HepG2 (cell line): Measurements from ENCODE around the gene YAP1. TPM values are rescaled to one million over a fixed set of nuclear protein-coding genes. Genes with fewer than 3 reads are reported as not detected.

Experiments
- AHDC1 ChIP-seq: sonication (generic); formaldehyde crosslinking; IDR thresholded peaks from 2 replicates; pipeline ENCODE4 v1.5.1; 2020; ENCODE audit warnings: mild to moderate bottlenecking, missing genetic modification reagents, borderline replicate concordance
- EHMT2 ChIP-seq: fragments of 200-600 bp; sonication (generic); IDR thresholded peaks from 2 replicates; pipeline ENCODE4 v1.7.0; 2017; ENCODE audit warnings: antibody characterized with exemption, low read depth, low read length, borderline replicate concordance
- SOX6 ChIP-seq, 2 experiments: fragments of 450-650 bp in 1 of 2; sonication (generic) in 1 of 2; formaldehyde crosslinking in 1 of 2; IDR thresholded peaks; 2 replicates each; pipeline versions ENCODE4 v1.4.0 to v1.6.1; 2017 to 2020; ENCODE audit warnings: antibody characterized with exemption in 1 of 2, mild to moderate bottlenecking in 1 of 2, missing genetic modification reagents in 1 of 2
- TOPORS ChIP-seq: sonication (generic); formaldehyde crosslinking; IDR thresholded peaks from 2 replicates; pipeline ENCODE4 v1.8.0; 2023; ENCODE audit warnings: mild to moderate bottlenecking, missing genetic modification reagents
- ZC3H4 ChIP-seq: sonication (generic); formaldehyde crosslinking; IDR thresholded peaks from 2 replicates; pipeline ENCODE4 v1.4.0; 2020; ENCODE audit warnings: missing genetic modification reagents, borderline replicate concordance
- ZNF18 ChIP-seq: sonication (generic); formaldehyde crosslinking; IDR thresholded peaks from 2 replicates; pipeline ENCODE4 v1.8.0; 2022; ENCODE audit warnings: mild to moderate bottlenecking, missing genetic modification reagents; ENCODE audit not compliant: insufficient replicate concordance
- ZNF275 ChIP-seq: sonication (generic); formaldehyde crosslinking; IDR thresholded peaks from 2 replicates; pipeline ENCODE4 v1.8.0; 2022; ENCODE audit warnings: missing genetic modification reagents, mild to moderate bottlenecking, inconsistent platforms, borderline replicate concordance
- ZNF609 ChIP-seq: sonication (generic); formaldehyde crosslinking; IDR thresholded peaks from 2 replicates; pipeline ENCODE4 v1.4.0; 2020; ENCODE audit warnings: mild to moderate bottlenecking, missing genetic modification reagents, borderline replicate concordance
- ZSCAN31 ChIP-seq: sonication (generic); formaldehyde crosslinking; IDR thresholded peaks from 2 replicates; pipeline ENCODE4 v1.5.0; 2020; ENCODE audit warnings: low read depth, mild to moderate bottlenecking, missing genetic modification reagents
- polyA plus RNA-seq, 8 experiments: library from polyadenylated mRNA; depleted of rRNA in 3 of 8; stranded (reverse) in 7 of 8; unstranded in 1 of 8; fragments of >200 nt; fragmentation: Illumina TruSeq in 4 of 8; extraction: Trizol in 4 of 8; gene quantifications; 2 replicates each; pipeline versions ENCODE4 v1.2.1 to v1.2.3, GENCODE V29; 2011 to 2016; ENCODE audit warnings: low read depth in 4 of 8, missing spikeins in 1 of 8, mixed read lengths in 1 of 8; ENCODE audit not compliant: insufficient read depth in 1 of 8
- total RNA-seq, 5 experiments: library from RNA; depleted of rRNA; stranded (reverse); fragments of >200 nt; fragmentation: Illumina TruSeq; extraction: Trizol; gene quantifications; 2 replicates each; pipeline ENCODE4 v1.2.3, GENCODE V29; 2016; ENCODE audit warnings: low read depth in 1 of 5
- TF ChIP-seq, protein P1 (sequence below): sonication (generic); formaldehyde crosslinking; IDR thresholded peaks from 2 replicates; pipeline ENCODE4 v1.4.0; 2020; ENCODE audit warnings: low read depth, mild to moderate bottlenecking, missing genetic modification reagents

The YAP1 gene
- total and polyA plus RNA-seq, 2 of the 13 experiments (the other 11 are each of a cell fraction or from before 2014, with no cell fraction given): 59.5 to 91.0 TPM

DNA sequence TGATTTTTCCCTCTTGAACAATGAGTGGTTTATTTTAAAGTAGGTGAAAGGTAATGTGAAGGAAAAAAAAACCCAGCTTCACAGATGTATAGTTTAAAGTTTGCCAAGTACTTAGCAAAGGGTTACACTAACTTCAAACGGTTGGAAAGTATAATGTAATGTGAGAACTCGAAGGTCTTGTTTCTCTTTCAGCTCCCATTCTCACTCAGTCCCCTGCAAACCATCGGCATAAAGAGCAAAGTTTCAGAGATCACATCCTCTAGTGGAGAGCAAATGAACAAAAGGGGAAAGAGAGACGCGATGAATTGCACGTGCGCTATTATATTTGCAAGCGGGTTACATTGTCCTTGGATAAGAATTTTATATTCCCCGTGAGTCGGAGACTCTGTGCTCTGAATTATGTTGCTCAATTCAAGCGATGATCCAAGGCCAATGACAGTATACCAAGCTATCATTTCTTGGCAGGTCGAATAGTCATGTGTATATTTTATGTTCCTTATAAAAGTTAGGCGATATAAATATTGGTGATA lies 169.5 kb downstream of the YAP1 start (continued):
- TF ChIP-seq, protein P1, sequence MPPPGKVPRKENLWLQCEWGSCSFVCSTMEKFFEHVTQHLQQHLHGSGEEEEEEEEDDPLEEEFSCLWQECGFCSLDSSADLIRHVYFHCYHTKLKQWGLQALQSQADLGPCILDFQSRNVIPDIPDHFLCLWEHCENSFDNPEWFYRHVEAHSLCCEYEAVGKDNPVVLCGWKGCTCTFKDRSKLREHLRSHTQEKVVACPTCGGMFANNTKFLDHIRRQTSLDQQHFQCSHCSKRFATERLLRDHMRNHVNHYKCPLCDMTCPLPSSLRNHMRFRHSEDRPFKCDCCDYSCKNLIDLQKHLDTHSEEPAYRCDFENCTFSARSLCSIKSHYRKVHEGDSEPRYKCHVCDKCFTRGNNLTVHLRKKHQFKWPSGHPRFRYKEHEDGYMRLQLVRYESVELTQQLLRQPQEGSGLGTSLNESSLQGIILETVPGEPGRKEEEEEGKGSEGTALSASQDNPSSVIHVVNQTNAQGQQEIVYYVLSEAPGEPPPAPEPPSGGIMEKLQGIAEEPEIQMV (CRISPR knock-in tag): no peak
- TF ChIP-seq ZSCAN31 (no peak), AHDC1 (CRISPR knock-in tag) (peak; percentile 90; the same call in 1 of the 2 replicates), SOX6 (IDR thresholded peaks at IDR 0.05) (no peak), SOX6 (CRISPR knock-in tag; IDR thresholded peaks at IDR 0.05) (peak; percentile 99), ZNF275 (CRISPR knock-in tag) (no peak), ZNF609 (CRISPR knock-in tag) (peak; percentile 77; the same call in 1 of the 2 replicates), TOPORS (CRISPR knock-in tag) (no peak), EHMT2 (0 out of 2 replicates have a peak, but pooled peaks have one; percentile 43), ZNF18 (CRISPR knock-in tag) (peak; percentile 70), ZC3H4 (CRISPR knock-in tag) (no peak)
